Fibroblast of pulmonary artery (primary cell): ENCODE results near the gene DMD.

Source experiments
- DNase-seq: peaks from one replicate; pipeline ENCODE4 v3.0.0-alpha.2; 2010; ENCODE audit warnings: low read depth
- H3K4me3 ChIP-seq: replicated peaks from 2 replicates; pipeline ENCODE4 v1.5.1; 2011; ENCODE audit warnings: low read depth, mild to moderate bottlenecking, control low read depth, low read length, moderate library complexity
- CTCF ChIP-seq: IDR thresholded peaks from 2 replicates; pipeline ENCODE4 v1.5.1; 2011; ENCODE audit warnings: mild to moderate bottlenecking, control low read depth, low read length, inconsistent platforms; ENCODE audit errors: missing control alignments

DMD gene

DNA sequence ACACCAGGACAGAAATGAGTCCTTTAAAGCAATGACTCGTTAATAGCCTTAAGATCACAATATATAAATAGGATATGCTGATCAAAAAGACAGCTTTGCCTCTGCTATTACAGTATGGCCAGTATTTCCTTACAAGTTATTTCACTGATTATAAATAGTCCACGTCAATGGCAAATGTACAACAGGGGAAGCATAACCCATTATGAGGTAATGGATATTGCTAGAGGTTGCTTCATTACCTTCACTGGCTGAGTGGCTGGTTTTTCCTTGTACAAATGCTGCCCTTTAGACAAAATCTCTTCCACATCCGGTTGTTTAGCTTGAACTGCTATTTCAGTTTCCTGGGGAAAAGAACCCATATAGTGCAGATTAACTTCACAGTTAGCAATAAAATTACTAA, 1374.9 kb downstream of the DMD start:
- no peak for TF ChIP-seq CTCF
- H3K4me3 ChIP-seq = no peak overlapping the region

GRCh38 chrX:31832263-31832662, 1379.1 kb downstream of the DMD start:
- no peak for DNase-seq
- no peak overlapping the region for H3K4me3 ChIP-seq
- TF ChIP-seq CTCF = no peak

More for the DNA sequence above, 1374.9 kb downstream of the DMD start:
- DNase-seq = no peak

- H3K4me3 ChIP-seq = no peak overlapping the region
- no peak for DNase-seq
- TF ChIP-seq CTCF = no peak
These were observed 1390.7 kb downstream of the DMD start for GRCh38 chrX:31820430-31821210.

DNA sequence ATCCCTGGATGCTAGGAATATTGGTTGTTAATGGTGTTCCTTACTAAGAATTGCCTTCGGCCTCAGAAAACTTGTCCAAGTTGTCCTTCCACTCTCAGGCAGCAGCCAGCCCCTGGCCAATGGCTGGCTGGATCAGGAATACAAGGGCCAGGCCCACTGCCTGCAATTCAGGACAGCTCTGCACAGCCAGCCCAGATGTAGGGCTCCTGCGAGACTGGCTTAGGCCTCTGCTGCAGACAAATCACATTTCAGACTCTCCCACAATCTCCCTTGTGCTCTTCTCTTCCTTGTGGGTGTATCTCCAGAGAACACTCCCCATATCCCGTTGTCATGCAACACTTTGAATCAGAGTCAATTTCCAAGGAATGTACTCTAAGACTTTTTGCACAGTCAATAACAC, 1391.9 kb downstream of the DMD start:
- DNase-seq = no peak
- H3K4me3 ChIP-seq = no peak overlapping the region
- TF ChIP-seq CTCF = no peak

DNA sequence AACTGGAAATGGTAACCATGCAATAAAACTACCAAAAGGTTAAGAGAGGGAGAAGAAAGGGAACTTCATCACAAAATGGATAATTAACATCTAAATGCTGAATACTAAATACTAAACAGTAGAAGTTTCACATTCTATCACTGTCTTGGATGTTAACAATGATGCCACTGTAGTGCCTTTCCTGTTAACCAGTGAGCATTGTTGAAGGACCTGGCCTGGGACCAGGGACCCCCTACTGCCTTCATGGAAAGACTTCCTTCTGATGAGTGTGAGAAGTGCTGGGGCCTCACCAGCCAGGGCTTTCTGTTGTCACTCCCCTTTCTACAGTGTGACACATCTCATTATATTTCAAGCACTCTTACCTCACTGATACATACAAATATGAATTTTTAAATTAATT, 1400.2 kb downstream of the DMD start:
- no peak for DNase-seq

DNA sequence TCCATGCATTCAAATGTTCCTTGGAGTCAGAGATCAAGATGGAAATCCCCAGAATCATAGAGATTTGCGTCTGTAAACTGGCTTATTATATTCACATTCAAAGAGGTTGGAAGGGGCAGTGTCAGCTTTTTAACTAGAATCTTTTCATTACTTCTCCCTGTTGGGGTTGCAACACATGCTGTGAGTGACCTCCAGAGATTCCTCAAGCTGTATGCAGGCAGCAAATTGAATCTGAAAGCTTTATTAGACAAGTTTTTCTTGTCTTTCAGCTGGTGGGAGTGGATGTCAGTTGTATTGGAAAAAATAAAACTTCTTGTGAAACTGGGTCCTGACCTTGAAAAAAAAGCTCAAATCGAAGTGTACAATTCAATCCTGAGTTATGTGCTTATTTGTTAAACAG, 1403.0 kb downstream of the DMD start:
- DNase-seq = no peak
- H3K4me3 ChIP-seq = no peak overlapping the region
- no peak for TF ChIP-seq CTCF

More for the DNA sequence above, 1400.2 kb downstream of the DMD start:
- TF ChIP-seq CTCF = no peak
- H3K4me3 ChIP-seq = no peak overlapping the region

- H3K4me3 ChIP-seq = no peak overlapping the region
- no peak for TF ChIP-seq CTCF
- no peak for DNase-seq
These were observed 1404.2 kb downstream of the DMD start for GRCh38 chrX:31807165-31807564.
